ENCODE measurements around the gene SPATA3.

DNA sequence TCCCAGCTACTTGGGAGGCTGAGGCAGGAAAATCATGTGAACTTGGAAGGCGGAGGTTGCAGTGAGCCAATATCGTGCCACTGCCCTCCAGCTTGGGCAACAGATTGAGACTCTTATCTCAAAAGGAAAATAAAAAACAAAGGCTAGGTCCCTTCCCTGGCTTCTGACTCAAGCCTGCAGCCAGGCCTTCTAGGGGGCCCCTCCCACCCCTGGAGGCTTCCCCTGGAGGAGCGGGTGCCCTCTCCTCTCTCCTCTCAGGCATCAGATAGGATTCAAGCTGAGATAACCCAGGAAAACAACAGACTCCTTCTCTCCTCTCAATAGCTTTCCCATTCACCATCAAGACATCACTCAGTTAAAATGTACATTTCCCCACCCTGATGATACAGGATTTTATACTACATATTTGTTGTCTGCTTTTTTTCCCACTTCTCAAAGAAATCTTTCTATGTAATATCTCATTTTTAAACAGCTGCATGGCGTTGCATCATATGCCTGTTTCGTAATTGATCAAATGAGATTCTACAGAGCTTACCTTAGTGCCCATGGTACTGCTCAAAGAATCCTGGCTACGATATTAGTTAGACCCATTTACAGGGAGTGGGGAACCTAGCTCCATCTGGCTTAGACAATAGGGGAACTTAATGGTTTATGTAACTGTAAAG lies 20.8 kb downstream of the SPATA3 start:
- TF ChIP-seq, protein P1, sequence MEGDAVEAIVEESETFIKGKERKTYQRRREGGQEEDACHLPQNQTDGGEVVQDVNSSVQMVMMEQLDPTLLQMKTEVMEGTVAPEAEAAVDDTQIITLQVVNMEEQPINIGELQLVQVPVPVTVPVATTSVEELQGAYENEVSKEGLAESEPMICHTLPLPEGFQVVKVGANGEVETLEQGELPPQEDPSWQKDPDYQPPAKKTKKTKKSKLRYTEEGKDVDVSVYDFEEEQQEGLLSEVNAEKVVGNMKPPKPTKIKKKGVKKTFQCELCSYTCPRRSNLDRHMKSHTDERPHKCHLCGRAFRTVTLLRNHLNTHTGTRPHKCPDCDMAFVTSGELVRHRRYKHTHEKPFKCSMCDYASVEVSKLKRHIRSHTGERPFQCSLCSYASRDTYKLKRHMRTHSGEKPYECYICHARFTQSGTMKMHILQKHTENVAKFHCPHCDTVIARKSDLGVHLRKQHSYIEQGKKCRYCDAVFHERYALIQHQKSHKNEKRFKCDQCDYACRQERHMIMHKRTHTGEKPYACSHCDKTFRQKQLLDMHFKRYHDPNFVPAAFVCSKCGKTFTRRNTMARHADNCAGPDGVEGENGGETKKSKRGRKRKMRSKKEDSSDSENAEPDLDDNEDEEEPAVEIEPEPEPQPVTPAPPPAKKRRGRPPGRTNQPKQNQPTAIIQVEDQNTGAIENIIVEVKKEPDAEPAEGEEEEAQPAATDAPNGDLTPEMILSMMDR (optimal IDR thresholded peaks at IDR 0.05 in 1 of 3, IDR thresholded peaks at IDR 0.05 in 1 of 3, conservative IDR thresholded peaks at IDR 0.05 in 1 of 3; ENCODE audit: extremely low read depth in 1 of 3, insufficient read depth in 2 of 3, low read length in 3 of 3) = no peak
- TF ChIP-seq EZH2 (IDR thresholded peaks at IDR 0.05; ENCODE audit: low read length) = no peak

Data from keratinocyte (primary cell).